IPS-15b (cell line): ENCODE measurements around the gene C2orf42.
A peak's percentile ranks its signal among the peaks of the same experiment; 100 is the strongest.
"Not testable (repeated sequence)": the region's sequence is repeated elsewhere in the genome, so short reads cannot be mapped to it uniquely, and the experiment has no call there.

Experiments used
- H3K27me3 ChIP-seq: one replicate; pipeline ENCODE4 v1.6.1; 2013; ENCODE audit warnings: low read length; ENCODE audit not compliant: control insufficient read depth, insufficient read depth
- H3K36me3 ChIP-seq: one replicate; pipeline ENCODE4 v1.6.1; 2013; ENCODE audit warnings: low read length; ENCODE audit not compliant: control insufficient read depth, insufficient read depth
- H3K4me1 ChIP-seq: one replicate; pipeline ENCODE4 v1.6.1; 2013; ENCODE audit warnings: mild to moderate bottlenecking, low read length; ENCODE audit not compliant: control insufficient read depth, insufficient read depth
- H3K4me3 ChIP-seq: one replicate; pipeline ENCODE4 v1.5.1; 2013; ENCODE audit warnings: low read depth, low read length
- H3K9ac ChIP-seq: one replicate; pipeline ENCODE4 v1.6.1; 2013; ENCODE audit warnings: low read depth, mild to moderate bottlenecking, low read length
- H3K9me3 ChIP-seq: one replicate; pipeline ENCODE4 v1.6.1; 2013; ENCODE audit warnings: mild to moderate bottlenecking, low read length; ENCODE audit not compliant: control insufficient read depth, insufficient read depth

The C2orf42 gene

DNA sequence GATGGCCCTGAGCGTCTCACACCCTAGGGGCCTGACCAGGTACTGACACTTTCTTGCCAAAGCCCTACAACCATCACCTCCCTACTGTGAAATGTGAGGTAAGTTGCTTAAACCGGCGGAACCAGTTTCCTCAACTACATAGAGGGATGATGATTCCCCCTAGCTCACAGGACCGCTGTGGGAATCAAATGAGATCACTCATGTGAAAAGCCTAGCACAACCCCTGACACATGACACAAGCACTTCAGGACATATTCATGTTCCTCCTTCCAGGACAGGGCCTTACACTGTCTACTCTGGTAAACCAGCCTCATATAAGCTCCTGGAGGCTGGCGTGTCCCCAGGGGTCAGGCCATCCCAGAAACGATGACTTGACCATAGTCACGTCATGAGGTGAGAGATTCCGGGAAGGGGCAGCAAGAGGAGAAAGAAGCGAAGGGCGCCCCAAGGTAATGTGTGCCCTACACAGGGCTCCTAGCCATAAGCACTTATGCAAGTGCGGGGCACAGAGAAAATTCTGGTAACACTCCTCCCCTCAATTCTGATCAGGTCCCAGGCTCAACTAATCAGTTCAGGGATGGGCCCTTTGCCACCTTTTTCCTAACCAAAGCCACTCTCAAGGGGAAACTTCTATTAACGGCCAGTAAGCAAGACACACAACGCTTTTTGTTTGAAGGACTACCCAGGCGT, 49.5 kb downstream of the C2orf42 start:
- Histone ChIP-seq H3K4me1 (peaks cover 21% of the 10 kb centered on the region), H3K9ac (peak overlapping the region; percentile 86), H3K4me3 (peak overlapping the region; percentile 53), H3K9me3 (no peaks in the 10 kb centered on the region), H3K36me3 (no peaks in the 10 kb centered on the region), H3K27me3 (no peaks in the 10 kb centered on the region)

DNA sequence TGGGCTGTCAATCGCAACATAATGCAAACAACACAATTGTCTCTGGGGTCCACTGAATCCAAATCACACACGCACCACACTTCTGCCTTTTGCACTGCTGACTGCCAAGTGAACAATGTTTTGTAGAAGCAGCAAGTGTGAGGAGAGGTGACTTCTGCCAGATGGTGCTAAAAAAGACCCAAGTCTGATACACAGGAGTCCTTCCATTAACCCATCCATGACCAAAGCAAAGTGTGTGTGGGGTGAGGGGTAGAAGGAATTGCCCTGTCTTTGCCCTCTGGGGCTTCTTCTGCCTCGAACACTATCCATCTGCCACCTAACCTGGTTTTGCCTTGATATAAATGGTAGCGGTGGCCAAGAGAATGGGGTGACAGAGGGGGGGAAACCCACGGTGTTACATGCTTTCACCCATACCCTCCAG, 50.0 kb downstream of the C2orf42 start:
- Histone ChIP-seq H3K9me3 (no peaks in the 10 kb centered on the region), H3K9ac (peak overlapping the region; percentile 38), H3K4me1 (peaks cover 24% of the 10 kb centered on the region), H3K36me3 (no peaks in the 10 kb centered on the region), H3K4me3 (no peak overlapping the region), H3K27me3 (no peaks in the 10 kb centered on the region)

DNA sequence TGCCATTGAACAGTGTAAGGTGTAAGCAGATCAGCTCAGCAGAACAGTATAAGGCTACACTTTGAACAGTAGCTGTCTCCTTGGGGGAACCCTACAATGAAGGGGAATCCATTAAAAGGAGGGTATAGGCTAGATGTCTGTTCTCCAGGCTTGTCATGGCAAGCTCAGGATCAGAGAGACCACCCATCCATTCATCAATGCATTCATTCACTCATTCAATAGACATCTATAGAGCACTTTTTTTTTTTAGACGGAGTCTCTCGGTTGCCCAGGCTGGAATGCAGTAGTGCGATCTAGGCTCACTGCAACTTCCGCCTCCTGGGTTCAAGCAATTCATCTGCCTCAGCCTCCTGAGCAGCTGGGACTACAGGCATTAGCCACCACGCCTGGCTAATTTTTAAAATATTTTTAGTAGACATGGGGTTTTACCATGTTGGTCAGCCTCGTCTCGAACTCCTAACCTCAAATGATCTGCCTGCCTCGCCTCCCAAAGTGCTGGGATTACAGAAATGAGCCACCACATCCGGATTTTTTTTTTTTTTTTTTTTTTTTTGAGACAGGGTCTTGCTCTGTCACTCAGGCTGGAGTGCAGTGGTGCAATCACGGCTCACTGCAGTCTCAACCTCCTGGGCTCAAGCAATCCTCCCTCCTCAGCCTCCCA, 56.4 kb downstream of the C2orf42 start:
- not testable (repeated sequence) for H3K9me3 ChIP-seq, H3K4me1 ChIP-seq, H3K9ac ChIP-seq, H3K36me3 ChIP-seq, H3K27me3 ChIP-seq, H3K4me3 ChIP-seq

DNA sequence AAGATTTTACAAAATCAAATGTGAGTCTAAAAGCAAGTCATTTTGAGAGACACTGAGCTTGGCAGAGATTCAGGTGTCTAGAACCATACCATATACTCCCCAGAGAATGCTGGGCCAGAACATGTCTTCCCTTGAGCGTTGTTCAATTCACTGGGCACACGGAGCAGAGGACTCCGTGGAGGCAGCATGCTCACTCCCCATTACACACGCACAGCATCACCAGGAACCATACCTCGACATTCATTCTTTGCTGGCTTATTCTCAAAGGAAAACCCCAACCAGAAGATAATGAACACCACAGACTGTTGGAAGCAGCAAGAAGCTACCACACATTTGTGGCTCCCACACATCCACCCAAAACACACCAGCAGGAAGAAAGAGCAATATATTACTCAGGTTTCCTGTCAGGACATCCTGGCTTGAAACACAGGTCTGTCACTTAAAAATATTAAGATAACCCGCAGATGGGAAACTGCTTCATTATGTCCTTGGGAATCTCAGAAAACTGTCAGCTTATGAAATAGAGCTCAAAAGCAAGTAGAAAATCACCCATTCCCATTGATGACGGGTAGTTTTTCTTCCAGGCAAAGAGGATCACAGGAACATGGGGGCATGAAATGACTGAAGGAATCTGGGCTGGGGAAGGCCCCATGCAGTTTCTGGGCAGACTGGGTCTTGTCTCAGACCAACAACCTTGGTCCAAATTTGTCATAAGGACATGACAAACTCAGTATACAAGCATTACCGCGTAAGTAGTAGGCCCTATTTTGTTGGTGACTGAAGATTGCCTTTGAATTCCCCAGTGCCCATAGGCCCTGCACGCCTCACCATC, 57.1 kb downstream of the C2orf42 start:
- Histone ChIP-seq H3K36me3 (no peaks in the 10 kb centered on the region), H3K9me3 (no peaks in the 10 kb centered on the region), H3K4me1 (peaks cover 9% of the 10 kb centered on the region), H3K27me3 (no peaks in the 10 kb centered on the region), H3K4me3 (no peak overlapping the region), H3K9ac (no peak overlapping the region)

- no peak overlapping the region for H3K4me3 ChIP-seq
Observed at GRCh38 chr2:70133127-70133452, 57.7 kb downstream of the C2orf42 start.

GRCh38 chr2:70132244-70133126, 58.3 kb downstream of the C2orf42 start:
- Histone ChIP-seq H3K27me3 (no peaks in the 10 kb centered on the region), H3K9ac (no peak overlapping the region), H3K4me1 (peaks cover 15% of the 10 kb centered on the region), H3K4me3 (no peak overlapping the region), H3K36me3 (no peaks in the 10 kb centered on the region), H3K9me3 (no peaks in the 10 kb centered on the region)

More at GRCh38 chr2:70133127-70133452, 57.7 kb downstream of the C2orf42 start:
- H3K4me1 ChIP-seq: peaks cover 9% of the 10 kb centered on the region
- no peak overlapping the region for H3K9ac ChIP-seq
- H3K36me3 ChIP-seq: no peaks in the 10 kb centered on the region
- H3K9me3 ChIP-seq: no peaks in the 10 kb centered on the region
- H3K27me3 ChIP-seq: no peaks in the 10 kb centered on the region

DNA sequence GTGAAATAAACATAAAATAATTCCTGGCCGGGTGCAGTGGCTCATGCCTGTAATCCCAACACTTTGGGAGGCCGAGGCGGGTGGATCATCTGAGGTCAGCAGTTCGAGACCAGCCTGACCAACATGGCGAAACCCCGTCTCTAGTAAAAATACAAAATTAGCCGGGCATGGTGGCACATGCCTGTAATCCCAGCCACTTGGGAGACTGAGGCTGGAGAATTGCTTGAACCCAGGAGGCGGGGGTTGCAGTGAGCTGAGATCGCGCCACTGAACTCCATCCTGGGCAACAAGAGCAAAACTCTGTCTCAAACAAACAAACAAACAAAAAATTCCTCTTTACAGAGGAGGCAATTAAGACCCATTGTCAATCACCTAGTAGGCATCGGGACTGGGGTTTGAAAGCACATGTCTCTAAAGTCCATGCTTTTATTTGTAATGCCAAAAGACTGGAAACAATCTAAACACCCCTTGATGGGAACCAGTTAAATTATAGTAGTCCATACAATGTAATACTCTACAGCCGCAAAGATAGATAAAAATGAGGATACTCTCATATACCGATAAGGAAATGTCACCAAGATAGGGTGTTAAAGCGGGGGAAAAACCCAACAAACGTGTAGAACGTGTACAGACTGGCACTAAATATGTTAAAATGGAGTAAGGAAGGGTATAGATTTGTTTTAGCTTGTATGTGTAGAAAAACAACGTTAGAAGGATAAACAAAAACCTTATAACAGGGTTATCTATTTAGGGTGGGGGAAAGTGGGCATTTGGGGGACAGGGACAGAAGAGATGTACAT, 59.3 kb downstream of the C2orf42 start:
- not testable (repeated sequence) for H3K27me3 ChIP-seq, H3K36me3 ChIP-seq, H3K4me3 ChIP-seq, H3K9ac ChIP-seq, H3K9me3 ChIP-seq
- peaks cover 17% of the 10 kb centered on the region for H3K4me1 ChIP-seq

DNA sequence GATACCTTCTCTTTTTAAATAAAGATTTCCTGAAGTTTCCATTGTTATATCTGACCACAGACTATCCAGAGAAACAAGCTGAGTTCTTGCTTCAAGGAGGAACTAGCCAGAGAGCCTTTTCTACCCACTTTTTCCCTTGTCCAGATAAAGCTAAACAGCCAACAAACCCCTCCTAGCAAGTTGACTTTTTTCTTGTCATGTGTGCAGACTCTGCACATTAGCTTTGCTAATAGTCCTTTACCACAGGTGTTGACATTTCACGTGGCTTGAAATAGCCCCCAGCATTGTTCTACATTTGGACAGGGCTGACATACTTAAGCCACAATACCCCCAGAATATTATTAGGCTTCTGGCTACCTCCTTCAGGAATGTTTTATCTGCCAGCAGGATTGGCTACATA, 62.8 kb downstream of the C2orf42 start:
- Histone ChIP-seq H3K4me3 (no peak overlapping the region), H3K9me3 (no peaks in the 10 kb centered on the region), H3K27me3 (no peaks in the 10 kb centered on the region), H3K4me1 (peaks cover 17% of the 10 kb centered on the region), H3K36me3 (no peaks in the 10 kb centered on the region), H3K9ac (no peak overlapping the region)

GRCh38 chr2:70126413-70126812, 64.4 kb downstream of the C2orf42 start:
- Histone ChIP-seq H3K36me3 (no peaks in the 10 kb centered on the region), H3K9ac (no peak overlapping the region), H3K9me3 (no peaks in the 10 kb centered on the region), H3K4me3 (no peak overlapping the region), H3K27me3 (no peaks in the 10 kb centered on the region), H3K4me1 (peaks cover 16% of the 10 kb centered on the region)

DNA sequence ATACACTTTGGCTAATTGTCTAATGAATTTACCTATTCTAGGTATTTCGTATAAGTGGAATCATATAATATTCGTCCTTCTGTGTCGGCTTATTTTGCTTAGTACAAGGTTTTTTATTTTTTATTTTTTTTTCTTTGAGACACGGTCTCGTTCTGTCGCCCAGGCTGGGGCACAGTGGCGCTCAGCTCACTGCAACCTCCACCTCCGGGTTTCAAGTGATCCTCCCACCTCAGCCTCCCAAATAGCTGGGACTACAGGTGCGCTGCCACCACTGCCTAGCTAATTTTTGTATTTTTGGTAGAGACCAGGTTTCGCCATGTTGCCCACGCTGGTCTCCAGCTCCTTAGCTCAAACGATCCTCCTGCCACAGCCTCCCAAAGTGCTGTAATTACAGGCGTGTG, 65.3 kb downstream of the C2orf42 start:
- peaks cover 16% of the 10 kb centered on the region for H3K4me1 ChIP-seq

More for the DNA sequence above, 65.3 kb downstream of the C2orf42 start:
- Histone ChIP-seq H3K9ac (peak overlapping the region; percentile 79), H3K36me3 (no peaks in the 10 kb centered on the region), H3K27me3 (no peaks in the 10 kb centered on the region), H3K4me3 (peak overlapping the region; percentile 89), H3K9me3 (no peaks in the 10 kb centered on the region)
